ENCODE measurements around the gene SEMA5A.

Gene SEMA5A

DNA sequence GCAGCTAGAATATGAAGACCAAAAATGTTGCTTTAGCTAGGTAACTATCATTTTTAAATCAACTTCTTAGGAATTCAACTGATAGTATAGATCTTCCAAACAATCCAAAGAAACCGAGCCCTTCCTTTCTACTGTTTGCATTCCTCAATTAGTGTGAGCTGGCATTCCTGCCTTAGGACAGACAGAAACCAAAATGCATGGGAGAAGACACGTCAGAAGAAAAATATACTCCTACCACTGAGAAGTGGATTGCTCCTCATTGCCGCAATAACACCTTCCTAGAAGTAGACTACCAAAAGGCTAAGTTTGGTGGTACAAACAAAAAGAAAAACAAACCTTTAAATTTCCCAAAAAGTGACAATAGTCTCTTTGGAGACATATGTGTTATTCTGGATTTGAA is 440.0 kb downstream of the SEMA5A start:
- DNase-seq (ENCODE audit: low spot score): no peak

DNA sequence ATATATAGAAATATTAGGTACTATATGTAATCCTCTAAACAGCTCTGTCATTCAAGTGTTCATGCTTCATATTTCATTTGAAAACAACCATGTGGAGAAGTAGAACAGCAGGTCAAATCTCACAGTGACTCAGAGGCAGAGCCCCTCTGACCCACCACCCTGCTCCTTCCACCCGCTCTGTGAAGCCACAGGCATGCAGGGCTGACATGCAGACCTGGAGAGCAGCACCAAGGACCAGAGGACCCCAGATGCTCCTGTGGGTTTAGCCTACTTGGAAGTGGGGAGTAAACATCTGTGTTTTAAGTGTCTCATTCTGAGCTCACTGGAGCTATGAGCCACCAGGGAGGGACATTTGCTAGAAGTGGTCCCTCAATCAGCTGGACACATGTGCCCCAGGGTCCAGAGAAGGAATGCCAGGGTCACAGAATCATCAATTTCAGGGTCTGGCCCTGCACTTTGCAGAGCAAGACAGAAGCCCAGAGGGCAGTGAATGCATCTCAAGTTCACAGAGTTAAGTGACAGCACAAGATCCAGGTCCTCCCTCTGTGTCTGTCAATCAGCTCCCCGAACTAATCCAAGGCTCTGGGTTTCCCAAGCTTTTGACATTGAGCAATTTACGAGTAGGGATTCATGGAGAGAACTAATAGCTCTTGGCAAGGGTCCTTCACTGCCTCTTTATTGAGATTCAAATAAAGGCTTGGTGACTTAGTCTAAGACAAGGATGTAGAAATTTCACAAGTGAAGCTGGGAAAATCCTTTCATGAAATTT is 441.1 kb downstream of the SEMA5A start:
- DNase-seq (ENCODE audit: low spot score): no peak

DNA sequence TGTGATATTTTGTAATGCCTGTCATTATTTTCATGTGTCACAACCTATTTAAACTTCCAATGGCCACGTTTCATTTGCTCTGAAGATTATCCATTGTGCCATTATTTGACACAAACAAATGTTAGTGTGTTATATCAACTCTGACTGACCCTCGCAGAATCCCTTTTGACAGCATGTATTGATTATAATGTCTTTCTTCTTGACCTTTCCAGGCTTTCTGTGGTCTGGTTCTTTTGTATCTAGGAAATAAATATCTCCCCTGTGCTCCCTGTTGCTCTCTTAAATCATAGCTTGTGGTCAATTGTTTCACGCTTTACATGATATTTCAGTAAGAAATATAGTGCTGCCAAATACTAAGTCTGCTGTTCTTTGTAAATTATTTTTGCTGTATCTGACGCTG is 442.6 kb downstream of the SEMA5A start:
- no peak for DNase-seq (ENCODE audit: low spot score)

DNA sequence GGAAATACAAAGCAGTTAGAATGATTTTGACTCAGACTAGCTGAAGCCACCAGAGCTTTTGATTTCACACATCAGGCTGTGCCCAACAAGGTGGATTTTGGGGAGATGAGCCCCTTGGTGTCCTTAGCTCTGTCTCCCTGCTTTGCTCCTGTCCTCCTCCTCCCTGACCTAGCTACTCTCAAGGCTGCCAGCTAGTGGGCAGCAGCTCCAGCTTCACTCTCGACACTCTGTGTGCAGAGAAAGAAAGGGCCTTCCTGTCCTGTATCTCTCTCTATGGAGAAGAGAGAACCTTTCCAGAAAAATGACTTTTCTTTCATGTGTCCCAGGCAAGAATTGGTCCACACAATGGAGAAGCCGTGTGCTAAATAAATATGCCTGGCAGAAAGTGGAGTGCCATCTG is 446.2 kb downstream of the SEMA5A start:
- no peak for DNase-seq (ENCODE audit: low spot score)

DNA sequence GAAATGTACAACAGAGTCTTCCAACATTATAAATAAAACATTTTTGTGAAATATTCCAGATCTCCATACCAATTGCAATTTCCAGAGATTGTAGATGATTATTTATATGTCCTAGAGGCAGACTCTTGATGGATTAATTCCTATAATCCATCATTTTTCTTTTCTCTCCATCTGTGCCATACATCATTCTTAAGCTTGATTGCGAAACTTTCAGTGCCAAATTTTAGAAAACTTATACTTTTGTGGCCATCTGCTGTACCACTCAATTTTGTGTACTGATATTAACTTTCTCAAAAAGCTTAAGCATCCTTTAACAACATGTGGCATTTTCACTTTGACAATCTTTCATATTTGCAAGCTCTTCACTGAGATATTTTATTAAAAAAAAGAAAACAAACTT is 446.9 kb downstream of the SEMA5A start:
- DNase-seq (ENCODE audit: low spot score): no peak

DNA sequence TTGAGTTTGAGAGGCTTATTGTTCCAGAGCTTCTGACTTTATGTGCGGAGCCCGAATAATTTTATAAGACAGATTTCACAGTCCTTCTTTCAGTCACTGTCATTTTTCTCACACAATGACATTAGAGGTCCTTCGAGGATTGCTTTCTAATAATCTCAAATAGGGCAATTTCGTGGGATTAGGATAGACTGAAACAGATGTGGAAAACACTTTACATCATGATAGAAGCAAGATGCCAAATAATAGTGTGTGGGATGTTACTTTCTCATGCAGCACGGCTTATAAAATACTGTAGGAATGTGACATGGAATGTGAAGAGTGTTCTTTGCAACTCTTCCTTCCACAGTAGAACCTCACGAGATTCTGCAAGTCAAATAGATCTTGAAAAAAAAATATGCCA is 451.3 kb downstream of the SEMA5A start:
- no peak for DNase-seq (ENCODE audit: low spot score)

DNA sequence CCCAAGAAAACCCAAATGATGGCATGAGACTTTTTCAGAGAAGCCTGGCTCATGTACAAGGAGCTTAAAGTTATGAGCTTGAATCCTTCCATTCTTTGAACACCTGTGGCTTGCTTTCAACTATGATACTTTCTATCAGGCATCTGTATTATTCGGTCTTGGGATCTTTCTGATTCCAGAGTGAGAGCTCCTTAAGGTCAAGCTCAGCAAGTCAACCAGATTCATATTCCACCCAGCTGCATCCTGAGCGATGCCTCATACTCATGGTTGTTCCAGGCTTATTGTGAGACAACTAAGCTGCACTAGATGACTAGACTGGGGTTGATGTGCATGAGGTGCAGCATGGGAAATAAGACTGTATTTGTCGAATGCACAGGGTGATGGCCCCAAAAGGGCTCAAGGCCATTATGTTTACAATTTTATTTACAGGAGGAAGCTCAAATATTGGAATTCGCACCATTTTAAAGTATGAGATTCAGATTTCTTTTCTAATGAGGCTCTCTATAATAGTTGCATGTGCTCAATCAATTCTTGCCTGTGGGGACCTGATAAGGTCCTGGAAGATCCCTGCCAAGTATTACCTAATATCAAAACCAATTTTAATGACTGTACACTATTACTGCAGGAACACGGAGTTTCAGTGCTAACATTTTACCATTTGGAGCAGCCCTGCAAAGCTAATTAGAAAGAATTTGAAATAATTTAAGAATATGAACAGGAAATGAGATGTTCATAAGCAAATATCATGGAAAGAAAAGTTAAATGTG is 453.8 kb downstream of the SEMA5A start:
- no peak for DNase-seq (ENCODE audit: low spot score)

DNA sequence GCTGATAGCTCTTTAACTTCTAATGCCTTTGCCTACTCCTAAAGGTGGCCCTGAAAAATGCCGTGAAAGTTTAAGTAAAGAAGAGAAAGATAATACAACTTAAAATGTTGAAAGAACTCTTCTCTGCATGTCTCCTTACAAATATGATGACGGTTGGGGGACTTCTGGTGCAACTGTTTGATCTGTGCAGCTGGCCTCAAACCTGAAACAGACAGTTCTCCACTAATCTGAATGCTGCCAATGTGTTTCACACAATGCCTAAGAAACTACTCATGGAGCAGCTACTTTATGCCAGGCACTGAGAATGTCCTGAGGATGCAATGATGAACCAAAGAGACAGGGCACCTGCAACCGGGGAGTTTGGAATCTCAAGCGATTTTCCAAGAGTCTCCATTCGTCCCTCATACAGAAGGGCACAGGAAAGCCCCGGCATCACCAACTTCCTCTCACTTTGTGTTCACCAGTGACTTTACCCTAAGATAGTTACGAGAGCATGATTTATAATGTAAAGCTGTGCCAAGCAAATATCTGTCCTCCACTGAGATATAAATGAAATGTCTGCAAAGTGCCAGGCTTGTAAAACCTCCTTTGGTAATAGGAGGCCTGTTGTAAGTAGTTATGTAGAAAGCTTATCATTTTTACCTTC is 455.4 kb downstream of the SEMA5A start:
- no peak for DNase-seq (ENCODE audit: low spot score)

DNA sequence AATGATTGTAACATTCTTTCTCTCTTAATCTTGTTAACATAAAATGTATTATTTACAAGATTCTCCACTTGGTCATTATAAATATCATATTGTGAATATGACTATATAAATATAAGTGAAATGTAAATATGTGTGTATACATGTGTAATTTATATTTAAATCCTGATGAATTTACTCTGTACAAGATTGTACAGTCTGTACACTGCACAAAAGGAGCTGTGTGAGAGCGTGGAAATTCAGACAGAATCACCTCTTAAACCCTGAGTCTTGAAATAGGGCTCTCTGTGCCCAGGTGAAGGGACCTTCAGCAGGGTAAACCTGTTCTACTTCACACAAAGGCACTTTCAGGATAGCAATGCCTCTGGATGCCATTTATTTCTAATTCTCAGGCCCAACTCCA is 456.0 kb downstream of the SEMA5A start:
- no peak for DNase-seq (ENCODE audit: low spot score)

DNA sequence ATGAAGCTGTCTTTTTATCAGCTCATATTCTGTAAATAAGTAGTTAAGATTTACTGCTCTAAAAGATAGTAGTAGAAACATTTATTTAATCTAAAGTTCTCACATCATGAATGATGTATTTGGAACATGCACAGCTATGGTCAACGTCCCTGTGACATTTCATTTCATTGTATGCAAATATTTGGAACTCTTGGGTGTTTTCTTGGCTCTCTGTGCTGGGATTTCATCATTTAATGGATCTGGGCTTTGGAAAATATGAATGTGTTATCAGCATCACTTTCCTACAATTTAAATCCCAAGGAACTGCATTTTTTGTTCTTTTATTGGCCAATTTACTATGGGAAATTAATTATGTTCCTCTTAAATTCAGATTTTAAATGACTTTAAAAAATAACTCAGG is 462.9 kb downstream of the SEMA5A start:
- no peak for DNase-seq (ENCODE audit: low spot score)

DNA sequence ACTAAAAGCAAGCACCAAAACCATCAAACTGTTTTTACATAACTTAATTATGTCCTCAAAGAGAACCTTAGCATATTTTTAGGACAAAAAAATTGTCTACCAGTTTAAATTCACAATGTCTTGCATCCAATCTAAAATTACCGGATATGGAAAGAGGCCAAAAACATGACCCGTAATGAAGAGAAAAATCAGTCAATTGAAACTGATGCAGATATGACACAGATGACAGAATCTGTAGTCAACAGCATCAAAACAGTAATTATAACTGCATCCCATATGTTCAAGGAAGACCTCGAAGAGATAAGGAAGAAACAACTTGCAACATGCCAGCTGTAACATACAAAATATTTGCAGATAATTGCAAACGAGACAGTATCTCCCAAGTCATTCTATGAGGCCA is 473.2 kb downstream of the SEMA5A start:
- DNase-seq (ENCODE audit: low spot score): no peak

DNA sequence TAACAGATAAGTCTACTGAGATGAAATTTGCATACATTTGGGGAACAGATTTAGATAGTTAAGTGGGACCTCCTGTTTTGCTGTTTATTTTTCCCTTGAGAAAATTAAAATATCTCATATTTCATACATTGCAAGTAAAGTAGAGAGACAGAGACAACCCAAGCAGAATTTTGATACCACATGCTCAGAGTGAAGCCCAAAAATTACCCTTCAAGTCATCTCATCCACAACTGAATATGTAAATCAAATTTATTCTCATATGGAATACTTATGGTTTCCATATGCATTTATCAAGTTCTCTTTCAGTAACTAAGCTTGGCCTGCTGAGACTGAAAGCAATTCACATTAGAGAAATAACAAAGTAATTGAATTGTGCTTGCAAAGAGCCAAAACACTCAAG is 474.4 kb downstream of the SEMA5A start:
- DNase-seq (ENCODE audit: low spot score): no peak

DNA sequence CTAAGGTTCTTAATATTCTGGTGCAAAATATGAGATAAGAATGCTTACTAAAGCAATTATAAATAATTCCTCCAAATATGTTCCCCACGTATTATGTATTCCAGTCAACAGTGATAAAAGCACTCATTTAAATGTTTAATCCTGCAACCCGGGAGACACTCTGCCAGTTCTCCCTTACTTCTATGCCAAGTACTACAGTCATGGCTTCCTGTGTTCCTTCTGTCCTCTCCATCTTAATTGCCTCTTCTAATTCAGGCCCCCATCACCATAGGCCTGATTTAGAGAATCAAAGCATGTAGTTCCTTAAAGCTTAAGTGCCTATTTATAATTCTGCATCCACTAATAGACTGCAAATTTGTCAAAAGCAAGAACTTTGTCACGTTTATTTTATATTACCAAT is 474.8 kb downstream of the SEMA5A start:
- DNase-seq (ENCODE audit: low spot score): no peak

DNA sequence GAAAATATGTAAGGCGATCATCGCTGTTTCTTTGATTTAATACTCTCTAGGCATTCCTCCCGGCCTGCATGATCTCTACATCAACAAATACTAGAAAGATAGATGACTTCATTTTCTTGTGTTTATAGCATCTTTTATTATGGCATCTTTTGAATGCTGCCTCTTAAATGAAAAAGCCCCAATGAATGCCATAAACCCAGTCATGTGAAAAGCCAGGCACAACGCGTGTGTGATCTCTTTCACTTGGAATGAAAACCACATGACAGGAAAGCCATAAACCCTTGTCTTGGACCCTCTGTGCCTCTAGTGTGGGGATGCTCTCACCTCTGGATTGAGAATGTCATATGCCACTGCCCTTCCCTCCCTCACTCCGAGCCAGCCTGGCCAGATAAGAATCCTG is 476.2 kb downstream of the SEMA5A start:
- DNase-seq (ENCODE audit: low spot score): no peak

DNA sequence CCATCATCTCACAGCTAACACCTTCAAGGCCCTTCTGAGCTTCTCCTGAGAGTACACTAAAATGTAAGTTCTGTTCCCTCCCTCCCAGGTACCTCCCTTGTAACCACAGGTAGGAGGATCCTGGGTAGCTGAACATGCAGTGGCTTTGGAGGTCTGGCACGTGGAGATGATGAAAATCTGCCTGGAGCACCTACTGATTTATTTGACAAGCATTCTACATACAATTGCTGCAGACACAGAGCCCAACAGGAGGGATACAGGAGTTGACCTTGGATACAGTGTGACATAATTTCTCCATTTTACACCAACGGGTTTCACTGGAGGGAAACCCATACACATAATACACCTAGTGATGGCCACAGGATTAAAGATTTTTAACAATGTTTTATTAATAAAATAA is 478.7 kb downstream of the SEMA5A start:
- no peak for DNase-seq (ENCODE audit: low spot score)

DNA sequence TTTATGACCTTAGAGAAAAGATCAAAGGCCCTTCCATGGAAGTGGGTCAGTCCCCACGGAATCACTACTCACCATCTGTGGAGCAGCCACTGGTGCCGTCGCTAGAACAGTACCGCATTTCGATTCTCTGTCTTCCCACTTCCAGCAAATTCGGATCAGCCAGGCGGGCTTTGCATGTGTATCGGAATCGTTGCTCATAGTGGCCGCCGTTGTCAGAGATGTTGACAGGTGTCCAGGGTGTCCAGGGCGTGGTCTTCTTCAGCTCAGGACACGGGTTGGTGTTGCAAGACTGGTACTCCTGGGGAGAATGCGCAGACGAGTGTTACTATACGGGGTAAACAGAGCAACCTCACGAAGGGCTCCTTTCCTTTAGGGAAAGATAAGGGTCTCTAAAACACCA is 479.5 kb downstream of the SEMA5A start:
- no peak for DNase-seq (ENCODE audit: low spot score)

DNA sequence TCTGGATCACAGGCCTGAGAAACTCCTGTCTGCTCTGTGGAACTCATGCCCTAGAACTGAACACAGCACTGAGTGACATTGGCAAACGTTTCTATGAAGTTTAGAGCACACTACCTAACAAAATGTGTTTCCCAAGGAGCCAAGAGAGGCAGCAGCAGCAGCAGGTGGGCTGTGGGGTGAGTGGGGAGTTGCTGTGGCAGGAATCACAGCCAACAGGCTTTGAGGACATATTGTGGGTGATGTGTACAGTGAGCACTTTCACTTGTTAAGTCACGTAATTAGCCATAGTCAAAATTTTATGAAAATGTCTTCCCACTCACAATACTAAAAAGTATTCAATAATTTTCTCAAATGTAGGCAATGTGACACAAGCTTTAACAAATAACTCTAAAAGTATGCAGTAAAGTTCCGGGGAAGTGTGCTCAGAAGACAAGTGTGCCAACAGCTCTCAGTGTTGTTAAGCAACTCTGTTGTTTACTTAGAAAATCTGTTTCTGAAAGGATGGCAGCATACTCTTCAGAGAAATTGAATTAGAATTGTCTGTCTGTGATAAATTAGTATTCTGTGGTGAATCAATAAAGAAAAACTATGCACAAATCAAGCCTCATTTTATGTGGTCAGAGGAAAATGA is 482.1 kb downstream of the SEMA5A start:
- DNase-seq (ENCODE audit: low spot score): no peak

DNA sequence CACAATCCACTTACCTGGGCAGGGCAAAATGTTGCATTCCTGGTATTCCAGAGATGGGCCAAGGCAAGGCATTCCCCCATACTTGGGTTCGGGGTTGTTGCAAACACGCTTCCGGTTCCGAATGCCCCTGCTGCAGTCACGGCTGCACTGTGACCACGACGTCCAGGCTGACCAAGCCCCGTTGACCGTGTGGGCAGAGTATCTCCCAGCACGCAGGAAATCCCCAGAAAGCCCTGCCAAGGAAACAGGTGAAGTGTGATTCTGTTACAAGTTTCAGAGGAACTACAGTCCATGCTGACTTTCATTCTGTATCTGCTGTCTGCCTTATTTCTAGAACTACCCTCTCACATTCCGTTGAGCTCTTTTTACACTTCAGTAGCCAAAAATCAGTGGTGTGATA is 483.0 kb downstream of the SEMA5A start:
- no peak for DNase-seq (ENCODE audit: low spot score)

DNA sequence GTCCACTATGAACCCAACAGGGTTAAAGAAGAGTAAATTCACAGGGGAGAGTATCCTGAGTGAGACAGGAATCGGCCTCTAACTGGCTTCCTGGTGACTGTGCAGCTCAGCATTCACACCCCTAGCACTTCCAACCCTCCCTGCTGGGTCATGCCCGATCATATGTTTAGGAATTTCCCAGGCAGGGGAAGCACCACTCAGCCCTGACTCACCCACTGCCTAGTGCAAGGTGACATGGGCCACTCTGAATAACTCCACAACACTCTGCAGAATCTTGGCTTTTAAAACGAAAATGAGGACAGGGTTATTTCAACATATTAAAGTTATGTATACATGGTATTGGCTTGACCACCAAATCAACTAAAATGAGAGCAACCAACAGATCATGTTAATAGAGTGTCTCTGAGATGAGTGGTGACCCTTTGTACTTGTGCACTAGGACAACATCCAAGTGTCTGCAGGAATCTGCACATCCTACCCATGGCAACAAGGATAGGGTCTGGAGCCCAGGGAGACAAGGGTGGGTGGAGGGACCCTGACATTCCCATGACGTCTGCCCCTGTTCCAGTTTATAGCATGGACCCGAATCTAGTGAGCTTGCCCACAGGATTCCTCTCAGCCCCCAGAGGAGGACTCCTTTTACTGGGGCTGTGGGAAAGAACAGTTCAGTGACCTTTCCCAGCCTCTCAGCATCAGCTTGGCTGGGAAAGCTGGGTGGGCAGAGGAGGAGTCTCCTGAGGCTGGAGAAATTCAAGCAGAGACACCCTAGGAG is 485.8 kb downstream of the SEMA5A start:
- no peak for DNase-seq (ENCODE audit: low spot score)

DNA sequence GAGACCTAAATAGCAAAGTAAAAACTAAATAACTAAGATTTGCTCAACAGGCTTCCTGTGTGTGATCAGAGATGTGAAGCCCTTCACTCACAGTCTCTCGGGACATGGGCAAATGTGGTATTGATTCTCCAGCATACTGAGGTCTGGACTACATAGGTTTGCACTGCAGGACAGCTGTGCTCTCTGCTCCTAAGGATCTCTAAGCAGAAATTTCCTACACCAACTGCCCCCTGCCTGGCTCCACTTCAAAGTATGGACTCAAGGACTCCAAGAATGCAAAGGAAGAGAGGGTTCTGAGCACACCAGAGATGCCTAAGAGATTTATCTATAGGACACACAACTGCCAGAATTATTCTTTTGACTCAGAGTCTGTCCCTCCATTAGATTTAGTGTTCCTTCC is 487.2 kb downstream of the SEMA5A start:
- DNase-seq (ENCODE audit: low spot score): no peak

DNA sequence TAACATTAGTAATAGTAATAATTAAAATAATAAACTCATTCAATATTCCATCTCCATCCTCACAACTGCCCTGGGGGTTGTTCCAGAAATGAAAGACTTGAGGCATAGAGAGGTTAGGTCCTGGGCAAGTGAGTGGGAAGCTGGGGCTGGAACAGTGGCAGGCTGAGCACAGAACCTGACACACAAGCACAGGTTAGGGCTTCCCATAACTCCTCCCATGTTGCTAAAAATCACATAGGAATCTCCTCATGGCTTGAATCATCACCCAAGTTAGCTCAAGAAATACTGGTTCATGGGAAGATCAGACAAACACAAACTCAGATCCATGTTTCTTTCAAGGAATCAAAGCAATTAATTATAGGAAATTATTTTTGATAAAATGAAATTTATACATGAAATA is 487.7 kb downstream of the SEMA5A start:
- no peak for DNase-seq (ENCODE audit: low spot score)

DNA sequence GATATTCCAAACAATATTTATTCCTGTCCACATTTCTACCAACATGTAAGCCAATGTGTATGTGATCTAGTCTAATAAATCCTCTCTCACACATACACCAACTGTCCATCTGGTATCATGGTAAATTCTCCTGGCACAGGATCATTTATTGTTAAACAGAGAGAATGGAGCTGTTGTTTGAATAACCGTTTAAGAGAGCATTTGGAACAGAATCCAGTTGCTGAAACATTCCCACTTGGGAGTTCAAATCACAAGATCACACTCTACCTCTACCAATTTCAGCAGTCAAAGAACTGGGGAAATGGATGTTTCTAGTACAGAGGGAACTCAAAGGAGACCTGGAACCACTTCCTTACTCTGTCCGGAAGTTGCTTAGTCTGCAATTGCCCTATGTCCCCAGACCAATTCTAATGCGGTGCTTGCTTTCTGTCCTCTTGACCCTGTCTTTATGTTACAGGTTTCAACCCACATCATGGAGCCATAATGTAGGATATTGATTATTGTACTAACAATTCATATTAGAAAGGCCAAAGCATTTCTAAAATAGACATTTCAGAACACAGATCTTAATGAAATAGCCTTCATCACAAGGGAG is 488.4 kb downstream of the SEMA5A start:
- no peak for DNase-seq (ENCODE audit: low spot score)
